DOHH2 (cell line): ENCODE measurements around the gene RARB.

Source experiments
- EZH2phosphoT487 ChIP-seq: fragments of 200-600 bp; sonication (generic); IDR thresholded peaks from 2 replicates; pipeline ENCODE4 v1.6.1; 2017; ENCODE audit warnings: borderline replicate concordance, mild to moderate bottlenecking, antibody characterized with exemption, low read length, moderate library complexity, mixed read lengths
- TF ChIP-seq, protein P1 (sequence below): fragments of 200-600 bp; sonication (generic); IDR thresholded peaks from one replicate; pipeline ENCODE4 v1.5.1; 2014; ENCODE audit warnings: antibody characterized with exemption, mild to moderate bottlenecking, low read depth, low read length; ENCODE audit not compliant: poor library complexity, severe bottlenecking

DNA sequence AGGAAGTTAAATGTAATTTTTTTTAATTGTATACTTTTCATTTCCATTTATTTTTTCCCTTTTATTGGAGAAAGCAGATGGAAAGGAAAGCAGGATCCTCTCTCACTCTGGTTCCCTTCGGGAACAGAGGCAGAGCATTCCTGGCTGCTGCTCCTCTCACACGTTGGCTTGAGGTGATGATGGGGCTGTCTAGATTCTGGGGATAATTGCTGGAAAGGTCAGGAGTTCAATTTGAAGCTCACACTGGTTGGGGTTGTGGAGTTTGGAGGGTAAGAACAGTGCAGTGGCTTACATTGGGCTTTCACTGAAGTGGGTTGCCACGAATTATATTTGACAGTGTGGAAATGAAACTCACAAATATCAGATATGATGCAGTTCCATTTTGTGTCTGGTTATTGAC, 57.6 kb downstream of the RARB start:
- TF ChIP-seq, protein P1, sequence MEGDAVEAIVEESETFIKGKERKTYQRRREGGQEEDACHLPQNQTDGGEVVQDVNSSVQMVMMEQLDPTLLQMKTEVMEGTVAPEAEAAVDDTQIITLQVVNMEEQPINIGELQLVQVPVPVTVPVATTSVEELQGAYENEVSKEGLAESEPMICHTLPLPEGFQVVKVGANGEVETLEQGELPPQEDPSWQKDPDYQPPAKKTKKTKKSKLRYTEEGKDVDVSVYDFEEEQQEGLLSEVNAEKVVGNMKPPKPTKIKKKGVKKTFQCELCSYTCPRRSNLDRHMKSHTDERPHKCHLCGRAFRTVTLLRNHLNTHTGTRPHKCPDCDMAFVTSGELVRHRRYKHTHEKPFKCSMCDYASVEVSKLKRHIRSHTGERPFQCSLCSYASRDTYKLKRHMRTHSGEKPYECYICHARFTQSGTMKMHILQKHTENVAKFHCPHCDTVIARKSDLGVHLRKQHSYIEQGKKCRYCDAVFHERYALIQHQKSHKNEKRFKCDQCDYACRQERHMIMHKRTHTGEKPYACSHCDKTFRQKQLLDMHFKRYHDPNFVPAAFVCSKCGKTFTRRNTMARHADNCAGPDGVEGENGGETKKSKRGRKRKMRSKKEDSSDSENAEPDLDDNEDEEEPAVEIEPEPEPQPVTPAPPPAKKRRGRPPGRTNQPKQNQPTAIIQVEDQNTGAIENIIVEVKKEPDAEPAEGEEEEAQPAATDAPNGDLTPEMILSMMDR: no peak
- TF ChIP-seq EZH2phosphoT487: no peak
